ENCODE results near the gene RACGAP1. TPM values are rescaled to one million over a fixed set of nuclear protein-coding genes. Genes with fewer than 3 reads are reported as not detected.

RACGAP1 gene
- total and polyA plus RNA-seq, 2 of the 8 experiments (the other 6 are each of a cell fraction or from before 2014, with no cell fraction given) = 18.0 to 66.3 TPM

DNA sequence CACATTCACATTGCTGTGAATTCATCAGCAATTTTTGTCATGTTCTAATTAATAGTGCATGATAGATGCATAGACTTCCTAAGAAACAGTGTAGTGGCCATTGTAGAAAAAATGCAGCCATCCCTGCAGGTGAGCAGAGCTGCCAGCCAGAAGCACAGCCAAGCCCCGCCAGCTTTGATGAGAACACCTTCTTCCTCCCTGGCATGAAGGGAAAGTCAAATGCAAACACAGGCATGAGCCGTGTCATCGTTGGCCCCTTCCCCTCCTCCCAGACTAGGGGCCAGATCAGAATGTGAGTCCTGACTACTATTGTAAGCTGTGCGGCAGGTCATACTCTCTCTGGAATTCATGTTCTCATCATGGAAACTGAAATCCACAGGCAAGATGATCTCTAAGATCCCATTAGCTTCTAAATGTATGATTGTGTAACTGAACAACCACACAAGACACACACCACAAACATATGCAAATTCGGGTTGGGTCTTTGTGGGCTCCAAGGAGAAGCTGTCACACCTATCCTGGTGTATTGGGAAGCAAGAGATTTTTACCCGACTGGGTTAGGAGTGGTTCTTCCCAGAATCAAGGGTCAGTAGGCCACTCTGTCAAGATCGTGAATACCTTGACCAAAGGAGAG lies 77.6 kb downstream of the RACGAP1 start:
- Histone ChIP-seq H2BK120ac (replicated peaks; ENCODE audit: low read depth, low read length) (no peak overlapping the region), H3K4me2 (ENCODE audit: insufficient read depth in 1 of 2, low read depth in 2 of 2, low read length in 2 of 2) (no peak overlapping the region), H3K23ac (ENCODE audit: insufficient read length) (no peak overlapping the region), H2AK5ac (ENCODE audit: low read depth, low read length) (no peak overlapping the region), H3K27me3 (replicated peaks in 1 of 4; ENCODE audit: control insufficient read depth in 3 of 4, extremely low read depth in 1 of 4, insufficient read depth in 3 of 4, low read length in 3 of 4) (peaks cover 0 to 3% (median 0%) of the 10 kb centered on the region in 4 experiments; a peak in 1 of 7 replicates), H4K20me1 (replicated peaks in 1 of 2; ENCODE audit: control insufficient read depth in 1 of 2, insufficient read depth in 2 of 2, low read length in 2 of 2) (peaks cover 0 to 1% of the 10 kb centered on the region in 2 experiments), H2AFZ (ENCODE audit: low read length) (no peak overlapping the region), H4K5ac (ENCODE audit: insufficient read length, low read depth, low read length) (no peak overlapping the region), H3K9me3 (ENCODE audit: insufficient read depth in 2 of 2, low read depth in 1 of 2, low read length in 1 of 2) (no peaks in the 10 kb centered on the region), H3K79me1 (ENCODE audit: low read depth, low read length) (no peaks in the 10 kb centered on the region), H3K4me3 (ENCODE audit: extremely low read depth in 1 of 4, insufficient read depth in 2 of 4, low read depth in 3 of 4, low read length in 4 of 4) (no peak overlapping the region), H2BK12ac (ENCODE audit: low read depth, low read length) (no peak overlapping the region), H3K14ac (ENCODE audit: insufficient read length) (no peak overlapping the region), H3K4me1 (replicated peaks in 1 of 4; ENCODE audit: control insufficient read depth in 3 of 4, insufficient read depth in 4 of 4, low read length in 3 of 4) (peaks cover 1 to 13% (median 4%) of the 10 kb centered on the region in 4 experiments; a peak in 5 of 7 replicates), H3K9ac (replicated peaks in 1 of 4; ENCODE audit: extremely low read depth in 1 of 4, low read depth in 3 of 4, low read length in 3 of 4) (no peak overlapping the region), H3K79me2 (ENCODE audit: control insufficient read depth in 1 of 2, insufficient read depth in 2 of 2, low read length in 2 of 2) (no peaks in the 10 kb centered on the region), H3K56ac (replicated peaks; ENCODE audit: insufficient read length, low read depth, low read length) (no peak overlapping the region), H2BK5ac (ENCODE audit: low read depth, low read length) (no peak overlapping the region), H3K36me3 (ENCODE audit: control insufficient read depth in 2 of 4, insufficient read depth in 4 of 4, low read length in 3 of 4) (no peaks in the 10 kb centered on the region), H2BK20ac (ENCODE audit: low read length) (peak overlapping the region; percentile 23; the same call in 1 of the 2 replicates), H3K4ac (replicated peaks; ENCODE audit: insufficient read length, low read depth, low read length) (no peak overlapping the region), H3K23me2 (ENCODE audit: low read depth, low read length) (no peaks in the 10 kb centered on the region; the same call in 1 of the 2 replicates), H3K27ac (ENCODE audit: low read depth, low read length) (no peak overlapping the region), H4K8ac (ENCODE audit: extremely low read depth, insufficient read depth, low read length) (no peak overlapping the region), H2BK15ac (ENCODE audit: low read length) (no peak overlapping the region), H4K91ac (replicated peaks; ENCODE audit: insufficient read length, low read length) (no peak overlapping the region), H3K18ac (ENCODE audit: extremely low read depth, low read length) (peak overlapping the region; percentile 38; the same call in 1 of the 2 replicates)
- CTCF ChIA-PET (ENCODE audit: partially characterized antibody) = interaction anchor here (0.6 to 7.6 kb wide), 8 partner anchors 12 to 125 kb away, joined by 3 to 104 read pairs (median 6); partner anchors contain the start of gene AQP6
- POLR2A ChIA-PET (ENCODE audit: partially characterized antibody) = no interaction called here
- no peak for DNase-seq (ENCODE audit: low read depth in 1 of 2, low spot score in 2 of 2)
- FAIRE-seq = peak; percentile 36
- 88% methylated on average over 7 of the region's 7 CpGs; no CpG with 5 or more reads in 1 of the 2 experiments for WGBS, 2 experiments (ENCODE audit: extremely low coverage in 1 of 2, insufficient coverage in 1 of 2, insufficient read length in 1 of 2, insufficient replicate concordance in 2 of 2, low coverage in 1 of 2, low lambda C conversion rate in 2 of 2, missing lambda C conversion rate in 1 of 2)
- no peak for TF ChIP-seq TBP (IDR thresholded peaks at IDR 0.05; ENCODE audit: low read depth, low read length)
- TF ChIP-seq POU5F1 (IDR thresholded peaks at IDR 0.05; ENCODE audit: low read depth, low read length) = no peak
- no peak for TF ChIP-seq RXRA (IDR thresholded peaks at IDR 0.05; ENCODE audit: insufficient read depth, low read depth, low read length)
- no peak for TF ChIP-seq RNF2 (IDR thresholded peaks at IDR 0.05; ENCODE audit: borderline replicate concordance, low read depth, low read length, missing control alignments, poor library complexity, severe bottlenecking)
- TF ChIP-seq, protein P1, sequence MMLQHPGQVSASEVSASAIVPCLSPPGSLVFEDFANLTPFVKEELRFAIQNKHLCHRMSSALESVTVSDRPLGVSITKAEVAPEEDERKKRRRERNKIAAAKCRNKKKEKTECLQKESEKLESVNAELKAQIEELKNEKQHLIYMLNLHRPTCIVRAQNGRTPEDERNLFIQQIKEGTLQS (IDR thresholded peaks at IDR 0.05; ENCODE audit: insufficient read depth, low read depth, low read length) = no peak
- TF ChIP-seq KDM1A (IDR thresholded peaks at IDR 0.05; ENCODE audit: borderline replicate concordance, low read length) = no peak
- no peak for TF ChIP-seq SAP30 (IDR thresholded peaks at IDR 0.05; ENCODE audit: insufficient read depth, insufficient replicate concordance, low read length)
- no peak for TF ChIP-seq CBX5 (IDR thresholded peaks at IDR 0.05; ENCODE audit: low read depth, low read length)
- no peak for TF ChIP-seq SIX5 (IDR thresholded peaks at IDR 0.05; ENCODE audit: low read depth, low read length)
- TF ChIP-seq BRCA1 (IDR thresholded peaks at IDR 0.05; ENCODE audit: low read depth, low read length) = no peak
- TF ChIP-seq ZNF274 (IDR thresholded peaks at IDR 0.05; ENCODE audit: borderline replicate concordance, extremely low read depth, low read length) = no peak
- TF ChIP-seq BACH1 (IDR thresholded peaks at IDR 0.05; ENCODE audit: low read length) = no peak
